Activated naive CD4-positive, alpha-beta T cell treated with anti-CD3 and anti-CD28 coated beads for 36 hours (primary cell): Measurements from ENCODE around the gene VAX1. TPM values are rescaled to one million over a fixed set of nuclear protein-coding genes. Genes with fewer than 3 reads are reported as not detected.
"Not testable (repeated sequence)": the region's sequence is repeated elsewhere in the genome, so short reads cannot be mapped to it uniquely, and the experiment has no call there.

Experiments
- CTCF ChIA-PET: fragments of 350-600 bp; sonication (Branson Sonifier 250); formaldehyde crosslinking; loops from one replicate; lab custom pipeline; 2021; ENCODE audit warnings: antibody characterized with exemption; lab: Charles Lee
- DNase-seq: peaks from one replicate; pipeline ENCODE4 v3.0.0-alpha.2; 2020
- H3K27ac Mint-ChIP-seq: one replicate; pipeline ENCODE4 v1.8.0; 2021; ENCODE audit warnings: mild to moderate bottlenecking, mixed read lengths
- H3K27me3 Mint-ChIP-seq: one replicate; pipeline ENCODE4 v1.8.0; 2021; ENCODE audit warnings: low read depth, mixed read lengths
- H3K36me3 Mint-ChIP-seq: one replicate; pipeline ENCODE4 v1.8.0; 2021; ENCODE audit warnings: low read depth, mixed read lengths
- H3K4me1 Mint-ChIP-seq: one replicate; pipeline ENCODE4 v1.8.0; 2021; ENCODE audit warnings: low read depth, mixed read lengths
- H3K4me3 Mint-ChIP-seq: one replicate; pipeline ENCODE4 v1.8.0; 2021; ENCODE audit warnings: mild to moderate bottlenecking, moderate library complexity, mixed read lengths
- H3K9me3 Mint-ChIP-seq: one replicate; pipeline ENCODE4 v1.8.0; 2021; ENCODE audit warnings: mixed read lengths
- intact Hi-C: fragments of 100-400 bp; cut with micrococcal nuclease; formaldehyde crosslinking; loops from one replicate; pipeline ENCODE4 v1.15.1; 2023
- total RNA-seq, 2 experiments: library from RNA; stranded (reverse); gene quantifications; one replicate each; pipeline ENCODE4 v1.2.3, GENCODE V29; 2021

Gene VAX1
- total RNA-seq, 2 experiments from 2014 or later = not detected

- CTCF ChIA-PET = interaction anchor here (0.7 to 2.1 kb wide), 2 partner anchors 43 to 45 kb away, joined by 3 to 6 read pairs; no protein-coding TSS in a partner anchor
- H3K4me3 Mint-ChIP-seq = peak overlapping the region; percentile 22
- DNase-seq = no peak
- H3K36me3 Mint-ChIP-seq = peaks cover 1% of the 10 kb centered on the region
- H3K27me3 Mint-ChIP-seq = peaks cover 85% of the 10 kb centered on the region
- no peak overlapping the region for H3K27ac Mint-ChIP-seq
- intact Hi-C loops = loop anchor here (10.0 kb wide), 1 partner anchor 857 kb away; the partner anchor contains the start of gene GFRA1
- H3K4me1 Mint-ChIP-seq = peaks cover 41% of the 10 kb centered on the region
- H3K9me3 Mint-ChIP-seq = no peaks in the 10 kb centered on the region
Measured at GRCh38 chr10:117131376-117132327, 6.4 kb downstream of the VAX1 start.

- H3K27ac Mint-ChIP-seq = no peak overlapping the region
- H3K4me3 Mint-ChIP-seq = no peak overlapping the region
- H3K4me1 Mint-ChIP-seq = peaks cover 35% of the 10 kb centered on the region
- CTCF ChIA-PET = interaction anchor here (0.7 to 2.1 kb wide), 2 partner anchors 44 to 45 kb away, joined by 3 to 6 read pairs; no protein-coding TSS in a partner anchor
- H3K27me3 Mint-ChIP-seq = peaks cover 78% of the 10 kb centered on the region
- peaks cover 1% of the 10 kb centered on the region for H3K36me3 Mint-ChIP-seq
- intact Hi-C loops = loop anchor here (10.0 kb wide), 1 partner anchor 856 kb away; the partner anchor contains the start of gene GFRA1
- no peaks in the 10 kb centered on the region for H3K9me3 Mint-ChIP-seq
- no peak for DNase-seq
Measured at GRCh38 chr10:117130862-117131375, 7.2 kb downstream of the VAX1 start.

GRCh38 chr10:117130346-117130745 is 7.7 kb downstream of the VAX1 start:
- H3K4me3 Mint-ChIP-seq = no peak overlapping the region
- intact Hi-C loops = loop anchor here (10.0 kb wide), 1 partner anchor 856 kb away; the partner anchor contains the start of gene GFRA1
- H3K36me3 Mint-ChIP-seq = peaks cover 1% of the 10 kb centered on the region
- no peak for DNase-seq
- CTCF ChIA-PET = interaction anchor here (0.8 to 2.1 kb wide), 3 partner anchors 36 to 44 kb away, joined by 3 to 6 read pairs (median 4); no protein-coding TSS in a partner anchor
- no peaks in the 10 kb centered on the region for H3K9me3 Mint-ChIP-seq
- no peak overlapping the region for H3K27ac Mint-ChIP-seq
- H3K27me3 Mint-ChIP-seq = peaks cover 76% of the 10 kb centered on the region
- H3K4me1 Mint-ChIP-seq = peaks cover 30% of the 10 kb centered on the region

GRCh38 chr10:117126645-117127044 is 11.4 kb downstream of the VAX1 start:
- intact Hi-C loops, H3K4me1 Mint-ChIP-seq, H3K9me3 Mint-ChIP-seq, H3K36me3 Mint-ChIP-seq, DNase-seq, H3K4me3 Mint-ChIP-seq, H3K27ac Mint-ChIP-seq: not testable (repeated sequence)
- peaks cover 52% of the 10 kb centered on the region for H3K27me3 Mint-ChIP-seq
- CTCF ChIA-PET = interaction anchor here (1.4 kb wide), 1 partner anchor 41 kb away, joined by 3 read pairs; no protein-coding TSS in a partner anchor

- CTCF ChIA-PET = no interaction called here
- Mint-ChIP-seq H3K27ac (no peak overlapping the region), H3K9me3 (no peaks in the 10 kb centered on the region), H3K36me3 (no peaks in the 10 kb centered on the region), H3K4me1 (peaks cover 2% of the 10 kb centered on the region), H3K4me3 (no peak overlapping the region), H3K27me3 (peaks cover 47% of the 10 kb centered on the region)
- no peak for DNase-seq
- intact Hi-C loops = no loop called here
Measured at GRCh38 chr10:117126034-117126433, 12.0 kb downstream of the VAX1 start.

GRCh38 chr10:117112220-117112619 is 25.9 kb downstream of the VAX1 start:
- no peak overlapping the region for H3K4me3 Mint-ChIP-seq
- no peak for DNase-seq
- no peaks in the 10 kb centered on the region for H3K4me1 Mint-ChIP-seq
- no peaks in the 10 kb centered on the region for H3K36me3 Mint-ChIP-seq
- CTCF ChIA-PET = no interaction called here
- H3K27me3 Mint-ChIP-seq = peaks cover 32% of the 10 kb centered on the region
- no peaks in the 10 kb centered on the region for H3K9me3 Mint-ChIP-seq
- intact Hi-C loops = no loop called here
- H3K27ac Mint-ChIP-seq = no peak overlapping the region

- intact Hi-C loops = no loop called here
- no peaks in the 10 kb centered on the region for H3K9me3 Mint-ChIP-seq
- CTCF ChIA-PET = no interaction called here
Measured at GRCh38 chr10:117107238-117107637, 30.8 kb downstream of the VAX1 start.

GRCh38 chr10:117096599-117097201 is 41.4 kb downstream of the VAX1 start:
- no peak for DNase-seq
- CTCF ChIA-PET = no interaction called here
- intact Hi-C loops = no loop called here
- Mint-ChIP-seq H3K27ac (no peak overlapping the region), H3K4me3 (no peak overlapping the region), H3K9me3 (no peaks in the 10 kb centered on the region), H3K4me1 (no peaks in the 10 kb centered on the region), H3K27me3 (peaks cover 18% of the 10 kb centered on the region), H3K36me3 (no peaks in the 10 kb centered on the region)

More at GRCh38 chr10:117107238-117107637, 30.8 kb downstream of the VAX1 start:
- Mint-ChIP-seq H3K36me3 (no peaks in the 10 kb centered on the region), H3K4me3 (no peak overlapping the region), H3K4me1 (no peaks in the 10 kb centered on the region), H3K27ac (no peak overlapping the region), H3K27me3 (peaks cover 20% of the 10 kb centered on the region)
- DNase-seq = no peak

GRCh38 chr10:117094856-117095255 is 43.2 kb downstream of the VAX1 start:
- no peaks in the 10 kb centered on the region for H3K36me3 Mint-ChIP-seq
- no peaks in the 10 kb centered on the region for H3K9me3 Mint-ChIP-seq
- CTCF ChIA-PET = no interaction called here
- H3K4me3 Mint-ChIP-seq = no peak overlapping the region
- H3K4me1 Mint-ChIP-seq = no peaks in the 10 kb centered on the region
- intact Hi-C loops = no loop called here
- no peak for DNase-seq
- no peak overlapping the region for H3K27ac Mint-ChIP-seq
- peaks cover 21% of the 10 kb centered on the region for H3K27me3 Mint-ChIP-seq

GRCh38 chr10:117092386-117092785 is 45.7 kb downstream of the VAX1 start:
- CTCF ChIA-PET = interaction anchor here (0.9 kb wide), 1 partner anchor 75 kb away, joined by 3 read pairs; no protein-coding TSS in a partner anchor
- Mint-ChIP-seq H3K27ac (no peak overlapping the region), H3K36me3 (no peaks in the 10 kb centered on the region), H3K9me3 (no peaks in the 10 kb centered on the region), H3K4me3 (no peak overlapping the region), H3K27me3 (peaks cover 23% of the 10 kb centered on the region), H3K4me1 (no peaks in the 10 kb centered on the region)
- DNase-seq = no peak
- intact Hi-C loops = no loop called here

GRCh38 chr10:117090834-117091233 is 47.2 kb downstream of the VAX1 start:
- no peak overlapping the region for H3K27ac Mint-ChIP-seq

GRCh38 chr10:117087521-117087920 is 50.5 kb downstream of the VAX1 start:
- DNase-seq = no peak
- H3K4me3 Mint-ChIP-seq = no peak overlapping the region
- no peaks in the 10 kb centered on the region for H3K4me1 Mint-ChIP-seq
- H3K27me3 Mint-ChIP-seq = peaks cover 30% of the 10 kb centered on the region
- no peak overlapping the region for H3K27ac Mint-ChIP-seq
- intact Hi-C loops = no loop called here
- CTCF ChIA-PET = no interaction called here
- no peaks in the 10 kb centered on the region for H3K9me3 Mint-ChIP-seq
- H3K36me3 Mint-ChIP-seq = no peaks in the 10 kb centered on the region

More at GRCh38 chr10:117090834-117091233, 47.2 kb downstream of the VAX1 start:
- Mint-ChIP-seq H3K9me3 (no peaks in the 10 kb centered on the region), H3K36me3 (no peaks in the 10 kb centered on the region), H3K4me3 (no peak overlapping the region), H3K27me3 (peaks cover 27% of the 10 kb centered on the region), H3K4me1 (no peaks in the 10 kb centered on the region)
- CTCF ChIA-PET = no interaction called here
- DNase-seq = no peak
- intact Hi-C loops = no loop called here
